Right lobe of liver (tissue), 6 donors: ENCODE measurements around the gene INSYN2B. TPM values are rescaled to one million over a fixed set of nuclear protein-coding genes. Genes with fewer than 3 reads are reported as not detected.
"Not testable (repeated sequence)": the region's sequence is repeated elsewhere in the genome, so short reads cannot be mapped to it uniquely, and the experiment has no call there.

Experiments
- ATAC-seq, 4 donors: fragments of 200-7000 bp; cut with Tn5 transposase; one replicate each; pipeline ENCODE4 v1.9.1; 2020; ENCODE audit warnings: mild to moderate bottlenecking in 4 of 4, moderate library complexity in 4 of 4
- DNase-seq, 3 donors: peaks; one replicate each; pipeline ENCODE4 v3.0.0-alpha.2; 2020
- H3K27ac ChIP-seq, 3 donors: fragments of 200-600 bp; one replicate each; pipeline ENCODE4 v1.8.0; 2022
- H3K27me3 ChIP-seq, 2 donors: fragments of 200-600 bp; one replicate each; pipeline ENCODE4 v1.8.0; 2022
- H3K36me3 ChIP-seq, 4 donors: fragments of 200-600 bp; sonication (generic) in 1 of 4; one replicate each; pipeline versions ENCODE4 v1.5.1 to v1.8.0; 2017 to 2022; ENCODE audit warnings: control low read depth in 1 of 4
- H3K4me1 ChIP-seq, 4 donors: fragments of 200-600 bp; sonication (generic) in 1 of 4; one replicate each; pipeline versions ENCODE4 v1.5.1 to v1.8.0; 2017 to 2022; ENCODE audit warnings: control low read depth in 1 of 4
- H3K4me3 ChIP-seq, 3 donors: fragments of 200-600 bp; one replicate each; pipeline ENCODE4 v1.8.0; 2022
- H3K9me3 ChIP-seq, 4 donors: fragments of 200-600 bp; sonication (generic) in 1 of 4; one replicate each; pipeline versions ENCODE4 v1.5.1 to v1.8.0; 2017 to 2022; ENCODE audit warnings: control low read depth in 1 of 4
- POLR2A ChIP-seq: fragments of 450-650 bp; IDR thresholded peaks from one replicate; pipeline ENCODE4 v1.6.1; 2017; ENCODE audit warnings: antibody characterized with exemption, mild to moderate bottlenecking
- WGBS: methylation state at CpG from one replicate; pipeline ENCODE4 v1.1.6; 2018; ENCODE audit warnings: low coverage, low lambda C conversion rate; ENCODE audit not compliant: insufficient coverage; ENCODE audit errors: missing lambda C conversion rate; 5-methylcytosine and 5-hydroxymethylcytosine counted together
- intact Hi-C, 2 donors: fragments of 100-400 bp; cut with DNase I; formaldehyde crosslinking; loops; one replicate each; pipeline versions ENCODE4 v1.11.2 to v1.14.1; 2022
- total RNA-seq, 6 experiments: library from RNA; depleted of rRNA in 2 of 6; stranded (reverse); fragments of >200 nt in 2 of 6; fragmentation: NEBNext Ultra II Directional in 3 of 6; extraction: Animal tissue kit (Norgen Biotek cat#: 25700) in 3 of 6; gene quantifications; one replicate each; pipeline versions ENCODE4 v1.1.0 to v1.2.4, GENCODE V29; 2016 to 2023
- TF ChIP-seq, protein P1 (sequence below), 4 donors: fragments of 200-600 bp in 3 of 4; fragments of 450-650 bp in 1 of 4; IDR thresholded peaks; one replicate each; pipeline versions ENCODE4 v1.5.1 to v1.8.0; 2016 to 2022; ENCODE audit warnings: antibody characterized with exemption in 4 of 4, mild to moderate bottlenecking in 2 of 4
- donor health status: DM: no; HTN: yes; CAD: no.
- donor health status: DM: no; HTN: no; CAD: no.
- donor health status: DM: no; HTN: no; CAD: no.
- donor health status: DM: no; HTN: yes; CAD: no.
- donor health status: DM: no; HTN: yes; CAD: no.

The INSYN2B gene
- total RNA-seq, 6 experiments from 2014 or later = 0.09 to 0.13 TPM; not detected in 4

DNA sequence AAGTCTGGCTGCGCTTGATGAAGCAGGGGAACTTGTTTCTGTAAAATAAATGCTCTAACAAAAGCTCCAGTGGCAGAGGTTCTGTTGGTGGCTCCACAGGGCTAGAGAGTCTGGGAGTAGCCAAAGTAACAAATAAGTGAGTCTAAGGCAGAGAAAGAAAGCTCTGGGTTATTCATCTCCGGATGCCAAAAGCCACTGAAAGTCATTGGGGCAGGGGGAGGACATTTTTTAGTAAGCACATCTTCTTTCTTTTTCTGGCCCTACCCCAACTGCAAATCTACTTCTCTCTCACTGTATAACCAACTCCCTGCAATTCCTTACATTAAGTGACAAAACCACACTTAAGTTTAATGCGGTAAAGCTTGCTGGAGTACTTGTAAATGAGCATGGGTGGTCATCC lies 141.6 kb downstream of the INSYN2B start:
- no peak for TF ChIP-seq POLR2A
- TF ChIP-seq, protein P1, sequence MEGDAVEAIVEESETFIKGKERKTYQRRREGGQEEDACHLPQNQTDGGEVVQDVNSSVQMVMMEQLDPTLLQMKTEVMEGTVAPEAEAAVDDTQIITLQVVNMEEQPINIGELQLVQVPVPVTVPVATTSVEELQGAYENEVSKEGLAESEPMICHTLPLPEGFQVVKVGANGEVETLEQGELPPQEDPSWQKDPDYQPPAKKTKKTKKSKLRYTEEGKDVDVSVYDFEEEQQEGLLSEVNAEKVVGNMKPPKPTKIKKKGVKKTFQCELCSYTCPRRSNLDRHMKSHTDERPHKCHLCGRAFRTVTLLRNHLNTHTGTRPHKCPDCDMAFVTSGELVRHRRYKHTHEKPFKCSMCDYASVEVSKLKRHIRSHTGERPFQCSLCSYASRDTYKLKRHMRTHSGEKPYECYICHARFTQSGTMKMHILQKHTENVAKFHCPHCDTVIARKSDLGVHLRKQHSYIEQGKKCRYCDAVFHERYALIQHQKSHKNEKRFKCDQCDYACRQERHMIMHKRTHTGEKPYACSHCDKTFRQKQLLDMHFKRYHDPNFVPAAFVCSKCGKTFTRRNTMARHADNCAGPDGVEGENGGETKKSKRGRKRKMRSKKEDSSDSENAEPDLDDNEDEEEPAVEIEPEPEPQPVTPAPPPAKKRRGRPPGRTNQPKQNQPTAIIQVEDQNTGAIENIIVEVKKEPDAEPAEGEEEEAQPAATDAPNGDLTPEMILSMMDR (IDR thresholded peaks at IDR 0.05) = no peak
- no peak overlapping the region for H3K27ac ChIP-seq
- H3K4me1 ChIP-seq = no peaks in the 10 kb centered on the region
- intact Hi-C loops = no loop called here
- H3K4me3 ChIP-seq = no peak overlapping the region
- WGBS = 67% methylated on average over 2 of the region's 3 CpGs
- no peak for DNase-seq
- no peaks in the 10 kb centered on the region for H3K27me3 ChIP-seq
- ATAC-seq = no peak
- H3K36me3 ChIP-seq = no peaks in the 10 kb centered on the region
- H3K9me3 ChIP-seq = no peaks in the 10 kb centered on the region

DNA sequence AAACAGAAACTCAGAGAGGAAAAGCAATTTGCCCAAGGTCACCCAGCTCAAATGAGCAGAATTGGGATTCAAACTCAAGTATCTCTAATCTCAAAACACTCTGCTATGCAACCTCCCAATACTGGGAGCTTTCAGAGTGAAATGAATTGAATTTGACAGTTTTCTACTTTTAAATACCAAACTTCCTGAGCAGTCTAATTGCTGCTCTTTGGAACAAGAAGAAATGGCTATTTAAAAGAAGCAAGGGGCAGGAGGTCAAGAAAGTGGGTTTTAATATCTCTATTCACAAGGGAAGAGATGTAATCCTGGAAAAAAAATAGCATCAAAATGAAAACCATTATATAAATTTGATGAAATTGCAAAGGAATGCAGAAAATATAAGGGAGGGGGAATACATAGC lies 142.6 kb downstream of the INSYN2B start:
- H3K9me3 ChIP-seq = no peaks in the 10 kb centered on the region
- H3K4me1 ChIP-seq = no peaks in the 10 kb centered on the region
- DNase-seq (no peak), ATAC-seq (no peak)
- no peaks in the 10 kb centered on the region for H3K27me3 ChIP-seq
- intact Hi-C loops = no loop called here
- TF ChIP-seq POLR2A = no peak
- TF ChIP-seq, protein P1 (IDR thresholded peaks at IDR 0.05) = no peak
- no peak overlapping the region for H3K27ac ChIP-seq
- no peaks in the 10 kb centered on the region for H3K36me3 ChIP-seq
- H3K4me3 ChIP-seq = no peak overlapping the region

DNA sequence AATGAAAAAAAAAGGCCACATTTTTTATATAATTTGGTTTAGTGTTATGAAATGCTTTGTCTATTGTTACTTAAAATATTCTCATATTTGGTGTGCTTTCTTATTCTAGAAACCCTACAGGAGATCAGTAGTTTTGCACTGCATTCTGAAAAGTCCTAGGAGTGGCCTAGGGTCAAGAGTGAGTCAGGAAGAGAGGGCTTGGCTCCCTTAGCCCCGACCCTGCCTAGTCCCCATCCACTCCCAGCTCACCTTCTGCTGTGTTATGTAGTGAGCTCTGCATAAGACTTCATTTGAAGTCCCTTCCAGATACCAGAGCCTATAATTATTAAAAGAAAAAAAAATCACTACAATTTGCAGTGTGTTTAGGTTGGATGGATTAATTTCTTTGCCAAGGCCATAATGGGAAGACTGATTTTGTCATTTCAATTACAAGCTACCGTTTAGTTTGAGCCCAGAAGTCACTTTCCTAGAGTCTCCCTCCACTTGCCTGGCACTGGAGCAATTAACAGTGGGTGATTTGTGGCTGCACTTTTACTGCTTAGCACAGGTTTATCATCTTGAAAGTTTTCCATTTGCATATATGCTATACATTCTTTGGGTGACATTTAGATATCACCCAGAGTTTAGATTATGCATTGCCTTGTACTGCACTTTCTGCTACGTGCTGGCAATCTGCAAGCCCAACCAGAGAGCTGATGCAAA lies 143.3 kb downstream of the INSYN2B start:
- H3K27me3 ChIP-seq = no peaks in the 10 kb centered on the region
- no peak for TF ChIP-seq POLR2A
- TF ChIP-seq, protein P1 (IDR thresholded peaks at IDR 0.05) = no peak
- DNase-seq (no peak), ATAC-seq (no peak)
- H3K4me3 ChIP-seq = no peak overlapping the region
- H3K4me1 ChIP-seq = no peaks in the 10 kb centered on the region
- WGBS = 22% methylated on average over 3 of the region's 3 CpGs
- H3K27ac ChIP-seq = no peak overlapping the region
- intact Hi-C loops = no loop called here
- no peaks in the 10 kb centered on the region for H3K36me3 ChIP-seq
- H3K9me3 ChIP-seq = no peaks in the 10 kb centered on the region

DNA sequence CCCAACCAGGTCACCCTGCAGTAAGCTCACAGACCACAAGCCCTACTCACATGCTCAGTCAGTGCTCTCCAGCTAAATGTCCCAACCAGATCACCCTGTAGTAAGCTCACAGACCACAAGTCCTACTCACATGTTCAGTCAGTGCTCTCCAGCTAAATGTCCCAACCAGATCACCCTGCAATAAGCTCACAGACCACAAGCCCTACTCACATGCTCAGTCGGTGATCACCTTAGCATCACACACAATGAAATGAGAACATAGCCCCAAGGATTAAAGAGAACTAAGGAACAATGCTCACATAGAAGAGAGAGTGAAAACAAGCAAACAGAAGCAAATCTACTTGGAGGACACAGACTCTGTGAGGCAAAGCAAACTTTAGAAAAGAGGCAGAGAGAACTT lies 145.8 kb downstream of the INSYN2B start:
- 29% methylated on average over 1 of the region's 1 CpG for WGBS
- H3K9me3 ChIP-seq, H3K27ac ChIP-seq, H3K36me3 ChIP-seq, H3K27me3 ChIP-seq, H3K4me3 ChIP-seq, intact Hi-C loops, H3K4me1 ChIP-seq, ATAC-seq, DNase-seq: not testable (repeated sequence)

DNA sequence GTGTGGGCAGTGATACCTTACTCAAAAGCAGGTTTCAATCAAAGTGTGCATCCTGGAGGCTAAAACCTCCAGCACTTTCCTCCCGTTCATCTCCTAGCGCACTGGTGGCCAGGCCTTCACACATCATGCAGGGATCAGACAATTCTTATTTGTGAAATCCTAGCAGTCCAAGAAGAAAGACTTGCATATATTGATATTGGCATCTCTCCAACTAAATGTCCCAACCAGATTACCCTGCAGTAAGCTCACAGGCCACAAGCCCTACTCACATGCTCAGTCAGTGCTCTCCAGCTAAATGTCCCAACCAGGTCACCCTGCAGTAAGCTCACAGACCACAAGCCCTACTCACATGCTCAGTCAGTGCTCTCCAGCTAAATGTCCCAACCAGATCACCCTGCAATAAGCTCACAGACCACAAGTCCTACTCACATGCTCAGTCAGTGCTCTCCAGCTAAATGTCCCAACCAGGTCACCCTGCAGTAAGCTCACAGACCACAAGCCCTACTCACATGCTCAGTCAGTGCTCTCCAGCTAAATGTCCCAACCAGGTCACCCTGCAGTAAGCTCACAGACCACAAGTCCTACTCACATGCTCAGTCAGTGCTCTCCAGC lies 146.5 kb downstream of the INSYN2B start:
- DNase-seq, H3K9me3 ChIP-seq, H3K4me1 ChIP-seq, H3K27ac ChIP-seq, H3K4me3 ChIP-seq, intact Hi-C loops, H3K36me3 ChIP-seq, H3K27me3 ChIP-seq: not testable (repeated sequence)
- ATAC-seq = peak in 3 of 4 donors; percentile 35 to 53 (median 42)
- 50% methylated on average over 1 of the region's 2 CpGs for WGBS
